Aorta (tissue), 5 donors: ENCODE results near the gene AOC1. TPM values are rescaled to one million over a fixed set of nuclear protein-coding genes. Genes with fewer than 3 reads are reported as not detected.

Experiments
- ATAC-seq: fragments of 200-7000 bp; cut with Tn5 transposase; one replicate; pipeline ENCODE4 v1.9.1; 2022; ENCODE audit warnings: moderate library complexity; ENCODE audit not compliant: low FRiP score
- DNase-seq, 2 donors: peaks; one replicate each; pipeline ENCODE4 v3.0.0-alpha.2; 2020
- H3K27ac ChIP-seq, 2 donors: one replicate each; pipeline ENCODE4 v1.5.1; 2013; ENCODE audit warnings: low read length in 2 of 2, mild to moderate bottlenecking in 2 of 2, moderate library complexity in 2 of 2, control low read depth in 1 of 2, inconsistent platforms in 1 of 2, low read depth in 1 of 2
- H3K27me3 ChIP-seq, 2 donors: one replicate each; pipeline ENCODE4 v1.6.1; 2013; ENCODE audit warnings: control low read depth in 1 of 2, low read length in 1 of 2, mild to moderate bottlenecking in 1 of 2, moderate library complexity in 1 of 2; ENCODE audit not compliant: insufficient read depth in 2 of 2, control insufficient read depth in 1 of 2
- H3K36me3 ChIP-seq, 2 donors: one replicate each; pipeline ENCODE4 v1.6.1; 2013; ENCODE audit warnings: control low read depth in 1 of 2, low read length in 1 of 2, mild to moderate bottlenecking in 1 of 2; ENCODE audit not compliant: insufficient read depth in 2 of 2, control insufficient read depth in 1 of 2
- H3K4me1 ChIP-seq, 2 donors: one replicate each; pipeline ENCODE4 v1.6.1; 2013; ENCODE audit warnings: low read length in 2 of 2, control low read depth in 1 of 2, mild to moderate bottlenecking in 1 of 2, moderate library complexity in 1 of 2; ENCODE audit not compliant: insufficient read depth in 2 of 2, control insufficient read depth in 1 of 2
- H3K4me3 ChIP-seq, 2 donors: one replicate each; pipeline ENCODE4 v1.5.1; 2013; ENCODE audit warnings: low read length in 2 of 2, control low read depth in 1 of 2, mild to moderate bottlenecking in 1 of 2
- H3K9me3 ChIP-seq: one replicate; pipeline ENCODE4 v1.6.1; 2013; ENCODE audit warnings: mild to moderate bottlenecking, low read length; ENCODE audit not compliant: control insufficient read depth
- WGBS, 2 donors: extraction: QIAGEN DNeasy Blood & Tissue Kit; methylation state at CpG; one replicate each; pipeline ENCODE4 v1.1.7; 2013; 5-methylcytosine and 5-hydroxymethylcytosine counted together
- intact Hi-C, 2 donors: fragments of 100-400 bp; cut with DNase I; formaldehyde crosslinking; loops; one replicate each; pipeline versions ENCODE4 v1.14.2 to v1.15.0; 2022
- polyA plus RNA-seq, 2 donors: library from polyadenylated mRNA; stranded (reverse); fragments of 200-250 nt; gene quantifications; one replicate each; pipeline ENCODE4 v1.2.3, GENCODE V29; 2013
- total RNA-seq, 2 donors: library from RNA; stranded (reverse); fragmentation: NEBNext Ultra II Directional; extraction: Animal tissue kit (Norgen Biotek cat#: 25700); gene quantifications; one replicate each; pipeline ENCODE4 v1.2.1, GENCODE V29; 2021
- donor health status: healthy with polysubstance abuse.
- donor health status: Bipolar disorder and iron deficiency.
- donor health status: DM: no; HTN: no; CAD: no.
- donor health status: DM: no; HTN: no; CAD: no.
- donor health status: DM: yes; HTN: yes; CAD: no.

The AOC1 gene
- total and polyA plus RNA-seq, 4 donors = 0.23 to 17.9 (median 0.72) TPM; not detected in 1

DNA sequence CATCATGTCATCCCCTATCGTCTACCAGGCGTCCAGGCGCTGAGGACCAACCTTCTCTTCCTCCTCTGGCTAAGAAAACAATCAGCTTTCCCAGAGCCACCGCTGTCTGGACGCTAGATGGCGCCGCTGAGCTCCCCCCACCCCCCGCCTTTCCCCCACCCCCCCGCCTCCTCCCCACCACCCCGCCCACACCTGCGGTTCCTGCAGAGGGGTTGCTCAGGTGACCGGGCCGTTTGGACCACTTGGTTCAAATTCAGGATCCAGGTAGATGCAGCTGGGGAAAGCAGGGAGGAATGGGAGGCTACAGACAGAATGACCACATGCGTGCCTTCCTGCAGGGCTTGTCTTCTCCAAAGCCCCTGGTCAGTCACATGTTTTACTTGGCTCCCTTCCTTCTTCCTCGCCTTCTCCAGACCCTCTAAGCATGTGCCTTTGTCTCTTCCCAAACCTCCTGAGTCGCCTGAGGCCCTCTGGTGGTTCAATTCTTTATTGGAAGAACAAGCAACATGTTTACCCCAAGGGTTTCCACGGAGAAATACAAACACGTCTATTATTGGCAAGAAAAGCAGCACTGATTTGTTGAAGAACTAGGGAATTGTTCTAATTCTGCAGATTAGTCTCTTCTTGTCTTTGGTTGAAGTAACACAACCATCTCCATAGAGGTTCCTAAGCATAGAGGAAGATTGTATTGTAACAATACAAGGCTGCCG, 24.7 kb downstream of the AOC1 start:
- no peaks in the 10 kb centered on the region for H3K36me3 ChIP-seq
- H3K4me1 ChIP-seq = no peaks in the 10 kb centered on the region
- 7 to 8% methylated on average over 15 to 19 of the region's 19 CpGs for WGBS, 2 donors
- DNase-seq = no peak
- peaks cover 7% of the 10 kb centered on the region for H3K9me3 ChIP-seq
- H3K4me3 ChIP-seq = no peak overlapping the region
- H3K27ac ChIP-seq = no peak overlapping the region
- intact Hi-C loops = no loop called here
- no peaks in the 10 kb centered on the region for H3K27me3 ChIP-seq
- no peak for ATAC-seq

- H3K27me3 ChIP-seq = no peaks in the 10 kb centered on the region
- no peak overlapping the region for H3K27ac ChIP-seq
- H3K4me1 ChIP-seq = no peaks in the 10 kb centered on the region
- H3K4me3 ChIP-seq = no peak overlapping the region
- WGBS, 2 donors = 56 to 66% methylated on average over 4 of the region's 4 CpGs
- H3K36me3 ChIP-seq = no peaks in the 10 kb centered on the region
- DNase-seq = no peak
- ATAC-seq = no peak
- H3K9me3 ChIP-seq = peaks cover 7% of the 10 kb centered on the region
- intact Hi-C loops = no loop called here
These were observed 25.2 kb downstream of the AOC1 start for GRCh38 chr7:150877536-150877935.

DNA sequence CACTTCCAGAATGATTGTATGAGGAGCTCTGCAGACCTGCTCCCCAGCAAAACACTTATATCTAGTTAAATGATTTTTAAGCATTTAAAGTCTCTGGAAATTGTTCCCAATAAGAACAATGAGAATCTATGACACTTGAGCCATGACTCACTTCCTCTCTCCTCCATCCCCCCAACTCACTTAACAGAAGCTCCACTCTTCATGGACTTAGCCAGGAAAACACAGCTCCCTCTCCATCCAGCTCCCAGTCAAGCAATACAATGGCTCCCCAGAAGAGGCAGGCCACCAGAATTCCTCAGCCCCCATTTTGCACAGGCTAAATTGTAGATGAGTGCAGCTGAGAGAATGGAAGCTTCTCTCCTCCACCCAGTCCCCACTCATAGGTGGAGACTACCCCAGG, 27.0 kb downstream of the AOC1 start:
- H3K4me1 ChIP-seq = no peaks in the 10 kb centered on the region
- no peaks in the 10 kb centered on the region for H3K36me3 ChIP-seq
- ATAC-seq (no peak), DNase-seq (no peak)
- H3K4me3 ChIP-seq = no peak overlapping the region
- no peak overlapping the region for H3K27ac ChIP-seq
- intact Hi-C loops = no loop called here
- H3K9me3 ChIP-seq = peaks cover 7% of the 10 kb centered on the region
- no peaks in the 10 kb centered on the region for H3K27me3 ChIP-seq

- DNase-seq (no peak), ATAC-seq (no peak)
- H3K4me3 ChIP-seq = no peak overlapping the region
- H3K36me3 ChIP-seq = no peaks in the 10 kb centered on the region
- 56 to 58% methylated on average over 1 of the region's 1 CpG for WGBS, 2 donors
- H3K4me1 ChIP-seq = no peaks in the 10 kb centered on the region
- no peak overlapping the region for H3K27ac ChIP-seq
- H3K27me3 ChIP-seq = no peaks in the 10 kb centered on the region
- H3K9me3 ChIP-seq = peaks cover 7% of the 10 kb centered on the region
- intact Hi-C loops = no loop called here
These were observed 28.9 kb downstream of the AOC1 start for GRCh38 chr7:150881189-150881588.

DNA sequence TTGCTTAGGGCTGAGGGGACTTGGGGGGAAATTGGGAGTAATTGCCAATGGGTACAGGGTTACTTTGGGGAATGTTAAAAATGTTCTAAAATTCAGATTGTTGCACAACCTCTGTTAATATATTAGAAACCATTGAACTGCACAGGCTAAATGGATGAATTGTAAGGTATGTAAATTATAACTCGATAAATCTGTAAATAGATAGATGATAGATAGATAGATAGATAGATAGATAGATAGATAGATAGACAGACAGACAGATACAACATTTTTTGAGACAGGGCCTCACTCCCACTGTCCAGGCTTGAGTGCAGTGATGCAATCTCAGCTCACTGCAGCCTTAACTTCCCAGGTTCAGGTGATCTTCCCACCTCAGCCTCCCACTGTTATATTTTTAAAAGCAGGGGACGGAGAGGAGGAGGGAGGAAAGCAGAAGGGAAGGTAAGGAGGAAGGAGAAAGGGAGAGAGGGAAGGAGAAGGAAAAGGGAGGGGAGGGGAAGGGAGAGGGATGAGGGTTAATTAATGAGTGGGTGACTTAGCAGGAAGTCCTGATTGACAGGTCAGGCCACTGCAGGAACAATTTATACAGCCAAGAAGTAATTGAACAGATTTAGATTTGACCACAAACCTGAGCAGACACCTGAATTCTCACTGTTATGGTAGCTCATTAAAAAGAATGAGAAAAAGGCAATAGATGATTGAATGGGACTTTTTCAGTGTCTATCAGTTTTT, 38.7 kb downstream of the AOC1 start:
- ATAC-seq = no peak
- Histone ChIP-seq H3K36me3 (no peaks in the 10 kb centered on the region), H3K4me1 (no peaks in the 10 kb centered on the region), H3K4me3 (no peak overlapping the region), H3K27me3 (no peaks in the 10 kb centered on the region), H3K9me3 (no peaks in the 10 kb centered on the region), H3K27ac (no peak overlapping the region)
- WGBS, 2 donors = 84 to 88% methylated on average over 2 of the region's 2 CpGs
- intact Hi-C loops = no loop called here
- DNase-seq = no peak

DNA sequence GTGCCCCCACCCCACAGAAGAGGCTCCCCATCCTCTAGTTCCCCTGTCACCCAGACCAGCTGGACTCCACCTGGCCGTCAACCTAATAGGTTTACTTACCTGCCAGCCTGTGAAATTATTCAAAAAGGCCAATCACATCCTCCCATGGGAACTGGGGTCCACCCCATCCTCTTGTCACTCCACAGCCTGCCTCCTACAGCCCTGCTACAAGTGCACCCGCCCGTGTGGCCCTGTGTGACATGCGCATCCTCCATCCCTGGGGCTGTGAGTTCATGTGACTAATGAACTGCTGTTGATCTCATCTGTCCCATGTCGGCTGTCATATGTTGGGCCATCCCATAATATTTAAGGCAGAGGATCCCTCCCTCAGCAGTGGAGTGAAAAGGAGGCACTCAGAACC, 39.4 kb downstream of the AOC1 start:
- Histone ChIP-seq H3K27me3 (no peaks in the 10 kb centered on the region), H3K4me3 (no peak overlapping the region), H3K36me3 (no peaks in the 10 kb centered on the region), H3K4me1 (no peaks in the 10 kb centered on the region), H3K9me3 (no peaks in the 10 kb centered on the region), H3K27ac (no peak overlapping the region)
- DNase-seq = no peak
- 83 to 85% methylated on average over 5 of the region's 5 CpGs for WGBS, 2 donors
- intact Hi-C loops = no loop called here
- ATAC-seq = no peak

- no peaks in the 10 kb centered on the region for H3K27me3 ChIP-seq
- intact Hi-C loops = loop anchor here (5.0 kb wide), 4 partner anchors 91 to 216 kb away; no protein-coding TSS in a partner anchor
- no peaks in the 10 kb centered on the region for H3K4me1 ChIP-seq
- 51 to 62% methylated on average over 2 of the region's 2 CpGs for WGBS, 2 donors
- H3K27ac ChIP-seq = no peak overlapping the region
- H3K4me3 ChIP-seq = no peak overlapping the region
- no peaks in the 10 kb centered on the region for H3K9me3 ChIP-seq
- ATAC-seq (no peak), DNase-seq (no peak)
- H3K36me3 ChIP-seq = no peaks in the 10 kb centered on the region
These were observed 43.5 kb downstream of the AOC1 start for GRCh38 chr7:150895809-150896208.

DNA sequence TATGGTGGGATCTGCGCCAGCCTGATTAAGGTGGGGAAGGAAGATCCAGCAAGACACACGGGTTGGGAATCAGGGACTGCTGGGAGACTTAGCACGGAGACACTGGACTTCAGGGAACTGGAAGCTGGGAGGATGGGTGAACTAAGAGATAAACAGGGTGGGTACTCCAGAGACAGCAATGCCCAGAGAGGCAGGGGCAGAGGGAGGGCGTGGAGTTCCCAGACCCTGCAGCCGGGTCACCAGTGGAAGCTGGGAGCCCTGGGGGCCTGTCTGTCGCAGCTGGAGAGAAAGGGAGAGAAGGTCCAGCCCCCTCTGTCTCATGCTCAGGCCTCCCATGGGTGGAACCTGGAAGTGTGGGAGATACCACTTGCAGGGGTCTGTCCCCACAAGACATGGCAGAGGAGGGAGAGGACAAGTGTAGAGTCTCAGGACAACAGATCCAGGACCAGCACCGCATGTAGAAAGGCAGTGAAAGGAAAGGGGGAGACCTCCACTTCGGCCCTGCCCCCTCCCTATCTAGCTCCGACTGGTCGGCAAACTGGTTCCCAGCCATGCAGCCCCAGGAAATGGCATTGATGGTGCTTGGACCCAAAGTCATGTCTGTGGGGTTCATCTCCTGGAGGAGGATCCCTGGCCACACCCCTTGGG, 44.4 kb downstream of the AOC1 start:
- Histone ChIP-seq H3K27me3 (no peaks in the 10 kb centered on the region), H3K4me1 (no peaks in the 10 kb centered on the region), H3K4me3 (no peak overlapping the region), H3K9me3 (no peaks in the 10 kb centered on the region), H3K27ac (no peak overlapping the region), H3K36me3 (no peaks in the 10 kb centered on the region)
- 60 to 64% methylated on average over 9 to 10 of the region's 10 CpGs for WGBS, 2 donors
- ATAC-seq (no peak), DNase-seq (no peak)
- intact Hi-C loops = loop anchor here (5.0 kb wide), 4 partner anchors 91 to 216 kb away; no protein-coding TSS in a partner anchor
